ENCODE measurements around the gene NHS.

DNA sequence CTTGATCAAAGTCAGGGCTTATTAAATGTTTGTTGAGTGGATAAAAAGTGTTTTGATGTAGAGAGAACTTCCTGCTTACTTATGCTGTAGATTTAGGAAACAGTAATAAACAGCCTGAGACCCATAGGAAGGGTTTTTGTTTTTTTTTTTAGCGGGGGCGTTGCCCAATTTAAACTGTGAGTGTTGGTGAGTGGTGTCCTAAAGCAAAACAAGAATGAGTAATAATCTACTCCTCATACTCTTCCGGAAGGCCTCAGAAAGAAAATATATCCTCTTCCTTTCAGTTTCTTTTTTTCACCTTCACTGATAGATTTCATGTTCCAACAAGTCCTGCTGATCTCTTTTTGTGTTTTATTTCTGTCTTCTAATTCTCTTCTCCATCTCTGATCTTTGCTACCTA is 257.9 kb downstream of the NHS start:
- TF ChIP-seq, protein P1, sequence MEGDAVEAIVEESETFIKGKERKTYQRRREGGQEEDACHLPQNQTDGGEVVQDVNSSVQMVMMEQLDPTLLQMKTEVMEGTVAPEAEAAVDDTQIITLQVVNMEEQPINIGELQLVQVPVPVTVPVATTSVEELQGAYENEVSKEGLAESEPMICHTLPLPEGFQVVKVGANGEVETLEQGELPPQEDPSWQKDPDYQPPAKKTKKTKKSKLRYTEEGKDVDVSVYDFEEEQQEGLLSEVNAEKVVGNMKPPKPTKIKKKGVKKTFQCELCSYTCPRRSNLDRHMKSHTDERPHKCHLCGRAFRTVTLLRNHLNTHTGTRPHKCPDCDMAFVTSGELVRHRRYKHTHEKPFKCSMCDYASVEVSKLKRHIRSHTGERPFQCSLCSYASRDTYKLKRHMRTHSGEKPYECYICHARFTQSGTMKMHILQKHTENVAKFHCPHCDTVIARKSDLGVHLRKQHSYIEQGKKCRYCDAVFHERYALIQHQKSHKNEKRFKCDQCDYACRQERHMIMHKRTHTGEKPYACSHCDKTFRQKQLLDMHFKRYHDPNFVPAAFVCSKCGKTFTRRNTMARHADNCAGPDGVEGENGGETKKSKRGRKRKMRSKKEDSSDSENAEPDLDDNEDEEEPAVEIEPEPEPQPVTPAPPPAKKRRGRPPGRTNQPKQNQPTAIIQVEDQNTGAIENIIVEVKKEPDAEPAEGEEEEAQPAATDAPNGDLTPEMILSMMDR (IDR thresholded peaks at IDR 0.05) = no peak
- no peak for TF ChIP-seq ZFX (IDR thresholded peaks at IDR 0.05; ENCODE audit: borderline replicate concordance)
